Heart left ventricle (tissue), 16 donors: ENCODE data around the gene SELENOM. TPM values are rescaled to one million over a fixed set of nuclear protein-coding genes. Genes with fewer than 3 reads are reported as not detected.
A peak's percentile ranks its signal among the peaks of the same experiment; 100 is the strongest.

Experiments
- ATAC-seq, 4 donors: fragments of 200-7000 bp; cut with Tn5 transposase; one replicate each; pipeline ENCODE4 v1.9.1; 2020 to 2022; ENCODE audit warnings: moderate library complexity in 4 of 4, mild to moderate bottlenecking in 3 of 4, moderate number of reproducible peaks in 1 of 4
- DNase-seq, 5 donors: peaks; one replicate each; pipeline ENCODE4 v3.0.0-alpha.2; 2020
- H3K27ac ChIP-seq, 12 donors: fragments of 200-600 bp; sonication (generic) in 4 of 12; one replicate each; pipeline versions ENCODE4 v1.5.0 to v1.8.0; 2016 to 2022; ENCODE audit warnings: mild to moderate bottlenecking in 2 of 12
- H3K27me3 ChIP-seq, 9 donors: fragments of 200-600 bp; sonication (generic) in 2 of 9; one replicate each; pipeline versions ENCODE4 v1.5.1 to v1.8.0; 2016 to 2022; ENCODE audit warnings: mild to moderate bottlenecking in 3 of 9
- H3K36me3 ChIP-seq, 9 donors: fragments of 200-600 bp; sonication (generic) in 2 of 9; one replicate each; pipeline versions ENCODE4 v1.5.0 to v1.8.0; 2018 to 2022; ENCODE audit warnings: mild to moderate bottlenecking in 2 of 9
- H3K4me1 ChIP-seq, 12 donors: fragments of 200-600 bp; sonication (generic) in 4 of 12; one replicate each; pipeline versions ENCODE4 v1.5.0 to v1.8.0; 2016 to 2022; ENCODE audit warnings: mild to moderate bottlenecking in 3 of 12
- H3K4me3 ChIP-seq, 12 donors: fragments of 200-600 bp; sonication (generic) in 4 of 12; one replicate each; pipeline versions ENCODE4 v1.5.0 to v1.8.0; 2017 to 2022; ENCODE audit warnings: mild to moderate bottlenecking in 9 of 12, moderate library complexity in 4 of 12
- H3K9me3 ChIP-seq, 12 donors: fragments of 200-600 bp; sonication (generic) in 4 of 12; one replicate each; pipeline versions ENCODE4 v1.5.0 to v1.8.0; 2016 to 2022; ENCODE audit warnings: mild to moderate bottlenecking in 1 of 12
- CTCF ChIP-seq, 12 donors: fragments of 200-600 bp; sonication (generic) in 4 of 12; IDR thresholded peaks; one replicate each; pipeline versions ENCODE4 v1.5.0 to v1.8.0; 2018 to 2022; ENCODE audit warnings: antibody characterized with exemption in 12 of 12, mild to moderate bottlenecking in 5 of 12
- POLR2A ChIP-seq, 2 donors: fragments of 450-650 bp; IDR thresholded peaks; one replicate each; pipeline ENCODE4 v1.6.1; 2017; ENCODE audit warnings: antibody characterized with exemption in 2 of 2, mild to moderate bottlenecking in 2 of 2, moderate library complexity in 2 of 2
- WGBS, 4 donors: extraction: QIAGEN DNeasy Blood & Tissue Kit in 2 of 4; methylation state at CpG; one replicate each; pipeline versions ENCODE4 v1.1.5 to v1.1.7; 2013 to 2018; 5-methylcytosine and 5-hydroxymethylcytosine counted together
- intact Hi-C, 10 donors: fragments of 100-400 bp; cut with DNase I; formaldehyde crosslinking; loops; one replicate each; pipeline versions ENCODE4 v1.11.1 to v1.14.2; 2022
- polyA plus RNA-seq, 2 donors: library from polyadenylated mRNA; stranded (reverse); fragments of 200-250 nt; gene quantifications; one replicate each; pipeline ENCODE4 v1.2.3, GENCODE V29; 2013
- total RNA-seq, 9 donors: library from RNA; depleted of rRNA in 2 of 9; stranded (reverse); fragments of >200 nt in 2 of 9; fragmentation: NEBNext Ultra II Directional in 3 of 9; extraction: Animal tissue kit (Norgen Biotek cat#: 25700) in 3 of 9; gene quantifications; one replicate each; pipeline versions ENCODE4 v1.1.0 to v1.2.4, GENCODE V29; 2016 to 2023
- donor health status: ischemic (EF 13 %, LVEDD 7.1; RV severe dilation, severe dysfunction).
- donor health status: healthy with polysubstance abuse.
- donor health status: DM: no; HTN: yes; CAD: no.
- donor health status: DM: no; HTN: no; CAD: no.
- donor health status: ischemic (EF 25% LVEDD 6.9; RV normal size, moderate dysfunction).
- donor health status: ischemic (EF 25% LVEDD 5.7; RV mildly dilated, moderate dysfunction).
- donor health status: healthy.
- donor health status: DM: yes; HTN: yes; CAD: no.
- donor health status: ischemic (EF 35%, LVEDD 5.7; RV mildly dilated, moderate dysfunction).
- donor health status: nonischemic (EF 11% LVEDD 7.7; RV severe dilation, severe dysfunction).
- donor health status: DM: yes; HTN: yes; CAD: no.
- donor health status: PGD.
- donor health status: ischemic (EF 29% LVEDD 5.4; RV normal size, mild dysfunction).
- donor health status: nonischemic (EF 23%, LVEDD 6.1; RV moderate dilation, normal function).

The SELENOM gene
- total and polyA plus RNA-seq, 11 donors: 35.0 to 183 (median 55.0) TPM

GRCh38 chr22:31136155-31136554 is 28.8 kb upstream of the SELENOM start:
- intact Hi-C loops: no loop called here
- peaks cover 0 to 4% (median 0%) of the 10 kb centered on the region in 12 donors for H3K4me1 ChIP-seq
- DNase-seq (no peak), ATAC-seq (no peak)
- H3K36me3 ChIP-seq: no peaks in the 10 kb centered on the region
- no peak for TF ChIP-seq CTCF (IDR thresholded peaks at IDR 0.05)
- TF ChIP-seq POLR2A (IDR thresholded peaks at IDR 0.05): no peak
- WGBS, 4 donors: 80 to 89% (median 86%) methylated on average over 9 of the region's 9 CpGs
- no peaks in the 10 kb centered on the region for H3K9me3 ChIP-seq
- H3K27me3 ChIP-seq: peaks cover 0 to 8% (median 0%) of the 10 kb centered on the region in 9 donors
- no peak overlapping the region for H3K4me3 ChIP-seq
- no peak overlapping the region for H3K27ac ChIP-seq

- intact Hi-C loops: no loop called here
- peaks cover 0 to 3% (median 0%) of the 10 kb centered on the region in 12 donors for H3K4me1 ChIP-seq
- no peak overlapping the region for H3K4me3 ChIP-seq
- DNase-seq (no peak), ATAC-seq (no peak)
- H3K27me3 ChIP-seq: peaks cover 0 to 8% (median 0%) of the 10 kb centered on the region in 9 donors
- 88 to 95% (median 93%) methylated on average over 5 to 6 of the region's 6 CpGs for WGBS, 4 donors
- H3K27ac ChIP-seq: no peak overlapping the region
- H3K36me3 ChIP-seq: no peaks in the 10 kb centered on the region
- H3K9me3 ChIP-seq: no peaks in the 10 kb centered on the region
- TF ChIP-seq POLR2A (IDR thresholded peaks at IDR 0.05) (no peak), CTCF (IDR thresholded peaks at IDR 0.05) (no peak)
Observed at GRCh38 chr22:31135706-31136105, 28.3 kb upstream of the SELENOM start.

GRCh38 chr22:31134688-31135087 is 27.3 kb upstream of the SELENOM start:
- ATAC-seq: no peak
- TF ChIP-seq POLR2A (IDR thresholded peaks at IDR 0.05) (no peak), CTCF (IDR thresholded peaks at IDR 0.05) (no peak)
- 80 to 90% (median 89%) methylated on average over 4 of the region's 4 CpGs for WGBS, 4 donors
- H3K27ac ChIP-seq: no peak overlapping the region
- peaks cover 0 to 3% (median 0%) of the 10 kb centered on the region in 12 donors for H3K4me1 ChIP-seq
- no peaks in the 10 kb centered on the region for H3K9me3 ChIP-seq
- peaks cover 0 to 4% (median 0%) of the 10 kb centered on the region in 9 donors for H3K27me3 ChIP-seq
- peaks cover 0 to 9% (median 0%) of the 10 kb centered on the region in 9 donors for H3K36me3 ChIP-seq
- intact Hi-C loops: no loop called here
- H3K4me3 ChIP-seq: no peak overlapping the region
- DNase-seq: no peak

GRCh38 chr22:31133911-31134310 is 26.5 kb upstream of the SELENOM start:
- TF ChIP-seq POLR2A (IDR thresholded peaks at IDR 0.05) (no peak), CTCF (IDR thresholded peaks at IDR 0.05) (no peak)
- Histone ChIP-seq H3K27ac (no peak overlapping the region), H3K36me3 (peaks cover 0 to 13% (median 0%) of the 10 kb centered on the region in 9 donors), H3K4me1 (peaks cover 0 to 3% (median 0%) of the 10 kb centered on the region in 12 donors), H3K4me3 (no peak overlapping the region), H3K9me3 (no peaks in the 10 kb centered on the region), H3K27me3 (no peaks in the 10 kb centered on the region)
- DNase-seq (no peak), ATAC-seq (peak in 1 of 4 donors; percentile 4)
- intact Hi-C loops: no loop called here
- 94 to 100% (median 96%) methylated on average over 3 to 19 of the region's 19 CpGs for WGBS, 4 donors
